HG02840 (cell line): Measurements from ENCODE around the gene XYLT2.
"Not testable (repeated sequence)": the region's sequence is repeated elsewhere in the genome, so short reads cannot be mapped to it uniquely, and the experiment has no call there.

Source experiments
- ATAC-seq: cut with Tn5 transposase; IDR thresholded peaks from one replicate; pipeline ENCODE4 v1.9.1; 2021; ENCODE audit warnings: mild to moderate bottlenecking, moderate library complexity, moderate number of reproducible peaks; ENCODE audit not compliant: unreplicated experiment, low FRiP score

Gene XYLT2

GRCh38 chr17:50318501-50319285 lies 27.2 kb upstream of the XYLT2 start:
- ATAC-seq, result no peak

DNA sequence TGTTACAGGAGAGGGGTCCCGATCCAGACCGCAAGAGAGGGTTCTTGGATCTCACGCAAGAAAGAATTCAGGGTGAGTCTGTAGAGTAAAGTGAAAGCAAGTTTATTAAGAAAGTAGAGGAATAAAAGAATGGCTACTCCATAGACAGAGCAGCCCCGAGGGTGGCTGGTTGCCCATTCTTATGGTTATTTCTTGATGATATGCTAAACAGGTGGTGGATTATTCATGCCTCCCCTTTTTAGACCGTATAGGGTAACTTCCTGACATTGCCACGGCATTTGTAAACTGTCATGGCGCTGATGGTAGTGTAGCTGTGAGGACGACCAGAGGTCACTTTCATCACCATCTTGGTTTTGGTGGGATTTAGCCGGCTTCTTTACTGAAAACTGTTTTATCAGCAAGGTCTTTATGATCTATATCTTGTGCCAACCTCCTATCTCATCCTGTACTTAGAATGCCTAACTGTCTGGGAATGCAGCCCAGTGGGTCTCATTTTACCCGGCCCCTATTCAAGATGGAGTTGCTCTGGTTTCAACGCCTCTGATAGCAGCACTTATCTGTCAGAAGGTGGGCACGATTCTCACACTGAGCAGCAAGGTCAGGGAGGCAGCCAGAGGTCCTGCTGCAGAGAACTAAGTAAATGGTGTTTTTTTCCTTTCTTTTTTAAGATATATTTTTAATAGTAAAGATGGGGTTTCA lies 26.5 kb upstream of the XYLT2 start:
- ATAC-seq, result no peak

GRCh38 chr17:50322271-50322670 lies 23.7 kb upstream of the XYLT2 start:
- no peak for ATAC-seq

- no peak for ATAC-seq
These were observed 22.9 kb upstream of the XYLT2 start for GRCh38 chr17:50323060-50323459.

GRCh38 chr17:50325906-50326305 lies 20.0 kb upstream of the XYLT2 start:
- no peak for ATAC-seq

- ATAC-seq, result no peak
These were observed 19.0 kb upstream of the XYLT2 start for GRCh38 chr17:50326831-50327364.

- ATAC-seq, result no peak
These were observed 17.3 kb upstream of the XYLT2 start for GRCh38 chr17:50328363-50329325.

GRCh38 chr17:50329716-50330115 lies 16.2 kb upstream of the XYLT2 start:
- no peak for ATAC-seq

DNA sequence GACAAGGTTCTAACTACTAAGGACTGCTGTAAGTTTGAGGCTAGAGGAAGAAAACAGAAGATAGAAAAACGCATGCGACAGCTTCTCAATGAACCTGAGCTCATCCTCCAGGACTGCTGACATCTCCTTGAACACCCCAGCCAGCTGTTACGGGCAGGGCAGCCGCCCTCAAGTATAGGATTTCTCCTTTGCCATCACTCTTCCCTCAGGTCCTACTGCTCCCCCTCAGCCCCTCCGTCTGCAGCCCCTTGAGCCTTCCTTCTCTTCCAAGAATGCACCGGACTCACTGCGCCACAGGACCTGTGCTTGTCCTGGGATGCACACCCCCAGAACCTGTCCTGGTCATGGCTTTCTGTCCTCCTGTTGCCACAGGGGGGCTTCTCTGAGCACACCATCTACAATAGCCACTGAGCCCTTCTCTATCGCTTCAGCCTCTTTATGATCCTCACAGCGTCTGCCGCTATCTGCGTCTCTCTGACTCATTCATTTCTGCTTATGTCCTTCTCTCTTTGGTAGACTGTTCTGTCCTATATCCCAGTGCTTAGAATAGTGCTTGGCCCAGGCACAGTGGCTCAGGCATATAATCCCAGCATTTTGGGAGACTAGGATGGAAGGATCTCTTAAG lies 15.7 kb upstream of the XYLT2 start:
- ATAC-seq, result no peak

DNA sequence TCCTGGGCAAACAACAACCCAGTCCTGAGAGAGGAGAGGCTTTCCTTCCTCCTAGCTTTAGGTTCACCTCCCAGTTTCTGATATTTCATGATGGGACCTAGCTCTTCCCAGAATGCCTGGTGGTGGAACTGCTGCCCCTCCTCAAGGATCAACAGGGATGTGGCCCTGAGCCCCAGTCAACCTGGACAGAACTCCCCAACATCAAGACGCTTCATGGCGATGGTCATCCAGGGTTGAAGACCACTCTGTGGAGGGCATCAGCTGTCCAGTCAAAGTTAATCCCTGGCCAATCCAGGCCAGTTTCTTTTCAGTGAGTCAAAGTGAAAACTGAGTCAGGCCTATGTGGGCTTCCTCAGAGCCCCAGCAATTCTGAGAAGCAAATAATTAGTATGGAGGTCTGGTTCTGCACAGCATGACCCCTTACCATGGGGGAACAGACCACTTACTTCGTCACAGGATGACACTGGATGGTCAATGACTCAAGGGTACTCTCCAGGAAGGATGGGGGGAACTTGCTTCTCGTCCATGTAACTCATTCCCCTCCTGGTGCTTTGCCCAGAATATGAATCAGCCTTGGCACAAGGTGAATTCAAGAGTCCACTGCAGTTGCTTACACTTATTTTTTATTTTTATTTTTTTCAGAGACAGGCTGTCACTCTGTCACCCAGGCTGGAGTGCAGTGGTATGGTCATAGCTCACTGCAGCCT lies 14.7 kb upstream of the XYLT2 start:
- no peak for ATAC-seq

DNA sequence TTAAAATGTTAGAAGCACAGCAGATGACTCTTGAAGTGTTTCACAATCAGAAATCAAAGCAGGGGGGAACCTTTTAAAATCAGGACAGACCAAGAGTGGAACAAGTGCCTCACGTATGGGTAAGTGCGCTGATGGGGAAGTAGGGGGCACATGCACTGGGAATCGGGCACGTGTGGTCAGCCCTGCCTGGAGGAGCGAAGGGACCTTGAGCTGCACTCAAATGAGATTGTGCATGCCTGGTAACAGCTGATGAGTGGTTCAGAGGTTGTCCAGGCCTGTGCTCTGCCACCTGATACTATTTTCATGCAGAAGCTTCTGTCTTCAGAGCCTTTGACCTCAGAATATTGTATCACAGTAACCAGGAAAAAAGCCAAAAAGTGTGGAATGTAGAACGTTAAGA lies 13.7 kb upstream of the XYLT2 start:
- ATAC-seq, result no peak

DNA sequence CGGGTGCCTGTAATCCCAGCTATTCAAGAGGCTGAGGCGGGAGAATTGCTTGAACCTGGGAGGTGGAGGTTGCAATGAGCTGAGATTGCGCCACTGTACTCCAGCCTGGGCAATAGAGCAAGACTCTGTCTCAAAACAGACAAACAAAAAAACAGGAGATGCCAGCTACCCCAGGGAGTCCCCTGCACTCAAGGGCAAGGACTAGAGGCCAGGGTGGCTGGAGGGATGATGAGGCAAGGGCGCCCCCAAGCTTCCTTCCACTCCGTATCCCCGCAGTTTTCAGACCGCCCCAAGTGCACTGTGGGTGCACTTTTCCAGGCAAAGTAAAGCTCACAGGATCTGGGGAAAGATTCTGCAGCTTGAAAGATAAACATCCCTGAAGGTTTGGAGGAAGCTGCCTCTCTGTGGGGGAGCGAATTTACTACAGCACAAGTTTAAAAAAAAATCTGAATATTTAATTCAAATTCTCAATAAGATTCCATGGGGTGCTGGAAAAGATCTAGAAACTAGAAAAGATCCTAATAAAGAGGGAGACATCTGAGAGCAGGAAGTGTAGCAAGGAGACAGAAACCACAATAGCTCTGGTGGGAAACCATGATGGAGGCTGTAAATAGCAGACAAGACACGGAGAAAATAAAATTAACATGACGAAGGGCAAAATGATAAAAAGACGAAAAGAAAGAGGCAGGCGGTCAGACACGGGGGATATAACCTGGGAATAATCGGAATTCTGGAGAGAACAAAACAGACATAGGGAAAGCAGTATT lies 12.5 kb upstream of the XYLT2 start:
- not testable (repeated sequence) for ATAC-seq

DNA sequence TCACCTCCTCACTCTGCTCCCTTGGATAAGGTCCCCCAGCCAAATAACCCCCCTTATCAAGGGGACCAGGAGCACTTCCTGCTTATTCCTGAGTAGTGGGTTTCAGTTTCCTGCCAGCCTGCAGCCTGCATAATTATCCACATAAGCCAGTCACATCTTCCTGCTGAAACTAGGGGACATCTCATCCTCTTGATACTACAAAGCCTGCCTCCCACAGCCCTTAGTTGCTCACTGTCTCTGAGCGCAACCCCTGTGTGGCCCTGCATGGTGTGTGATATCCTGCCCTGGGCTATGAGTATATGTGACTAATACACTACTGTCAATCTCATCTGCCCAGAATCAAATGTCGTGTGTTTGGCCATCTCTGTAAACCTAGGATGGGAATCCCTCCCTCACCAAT lies 8.0 kb upstream of the XYLT2 start:
- ATAC-seq, result no peak

GRCh38 chr17:50338645-50339044 lies 7.3 kb upstream of the XYLT2 start:
- ATAC-seq, result no peak

- ATAC-seq, result no peak
These were observed 6.5 kb upstream of the XYLT2 start for GRCh38 chr17:50339381-50339780.

DNA sequence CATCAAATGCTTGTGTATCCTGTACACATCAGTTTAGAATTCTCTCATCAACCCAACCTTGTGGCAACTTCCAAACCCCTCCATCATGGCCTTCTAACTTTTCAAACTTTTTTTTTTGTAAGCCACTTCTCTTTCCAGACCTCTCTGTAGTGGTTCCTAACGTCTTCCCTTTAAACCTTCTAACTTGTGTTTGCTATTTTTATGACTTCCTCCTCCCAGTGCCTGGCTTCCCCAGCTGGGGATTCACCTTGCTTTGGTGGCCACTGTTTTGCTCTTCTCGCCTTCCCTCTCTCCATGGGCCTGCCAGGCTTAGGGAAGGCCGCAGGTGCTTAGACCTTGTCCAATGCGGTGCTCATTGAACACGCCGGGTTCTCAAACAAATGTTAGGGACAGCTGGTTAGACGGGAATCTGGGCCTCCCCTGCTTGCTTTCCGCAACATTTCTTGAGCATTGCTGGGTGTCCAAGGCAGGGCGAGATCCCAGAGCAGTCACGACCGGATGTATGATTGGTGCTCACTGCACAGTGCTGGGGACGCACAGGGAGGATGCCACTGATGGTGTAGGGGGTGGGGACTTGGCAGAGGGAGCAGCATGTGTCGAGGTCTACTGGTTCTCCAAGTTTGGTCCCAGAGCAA lies 1.1 kb upstream of the XYLT2 start:
- no peak for ATAC-seq

DNA sequence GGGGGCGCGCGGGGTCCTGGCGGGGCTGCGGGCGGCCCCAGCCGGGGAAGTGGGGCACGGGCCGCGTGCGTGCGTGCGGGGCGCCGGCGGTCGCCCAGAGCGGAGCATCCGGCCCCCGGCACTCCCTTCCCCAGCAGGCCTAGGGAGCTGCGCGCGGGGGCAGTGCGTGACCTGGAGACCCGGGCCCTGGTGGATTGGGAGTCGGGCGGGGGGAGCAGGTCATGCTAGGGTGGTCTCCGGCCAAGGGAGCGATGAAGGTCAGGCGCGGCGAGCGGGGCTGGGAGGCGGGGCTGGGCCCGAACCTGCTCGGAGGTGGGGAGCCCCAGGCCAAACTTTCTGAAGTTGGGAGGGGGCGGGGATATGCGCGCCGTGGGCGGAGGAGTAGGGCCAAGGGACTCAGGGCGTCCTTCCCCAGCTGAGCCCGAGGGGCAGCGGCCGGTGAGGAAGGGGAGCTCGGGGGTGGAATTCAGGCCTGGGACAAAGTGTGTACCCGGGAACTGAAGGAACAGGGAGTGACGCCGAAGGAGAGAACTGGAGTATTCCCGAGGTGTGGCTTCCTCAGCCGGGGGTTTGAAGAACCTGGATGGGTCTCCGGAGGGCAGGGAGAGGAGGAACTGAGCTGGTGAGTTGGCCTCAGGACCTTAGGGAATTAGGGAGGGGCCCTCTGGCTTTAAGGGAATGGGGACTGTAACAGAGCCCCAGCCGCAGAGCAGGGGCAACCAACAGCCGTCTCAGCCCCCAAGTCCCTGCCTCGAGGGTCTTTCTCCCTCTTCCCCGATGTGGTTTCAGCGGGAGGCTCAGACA lies 589 bp downstream of the XYLT2 start:
- peak; percentile 57 for ATAC-seq
